Stimulated activated naive B cell treated with anti-CD40 and anti-IgM and Interleukin-4, amounts not matched to agents 10 μg/mL and 1 μg/mL and 100 μg/mL, for 72 hours (primary cell): ENCODE results near the gene AVPI1.
A peak's percentile ranks its signal among the peaks of the same experiment; 100 is the strongest.

Experiments
- ATAC-seq, 2 donors: fragments of 150-1000 bp; cut with Tn5 transposase; replicated peaks; 2 replicates each; pipeline ENCODE4 v1.10.0; 2021; ENCODE audit warnings: moderate library complexity in 1 of 2
- DNase-seq: peaks from one replicate; pipeline ENCODE4 v3.0.0; 2021
- H3K27ac Mint-ChIP-seq: one replicate; pipeline ENCODE4 v1.8.0; 2022; ENCODE audit warnings: mild to moderate bottlenecking, mixed read lengths
- H3K27me3 Mint-ChIP-seq, 2 donors: one replicate each; pipeline ENCODE4 v1.8.0; 2022; ENCODE audit warnings: mixed read lengths in 2 of 2
- H3K36me3 Mint-ChIP-seq, 2 donors: one replicate each; pipeline ENCODE4 v1.8.0; 2022; ENCODE audit warnings: mixed read lengths in 2 of 2, mild to moderate bottlenecking in 1 of 2
- H3K4me1 Mint-ChIP-seq, 2 donors: one replicate each; pipeline ENCODE4 v1.8.0; 2022; ENCODE audit warnings: mixed read lengths in 2 of 2, mild to moderate bottlenecking in 1 of 2
- H3K4me3 Mint-ChIP-seq, 2 donors: one replicate each; pipeline ENCODE4 v1.8.0; 2022; ENCODE audit warnings: mild to moderate bottlenecking in 2 of 2, mixed read lengths in 2 of 2, moderate library complexity in 1 of 2
- H3K9me3 Mint-ChIP-seq, 2 donors: one replicate each; pipeline ENCODE4 v1.8.0; 2022; ENCODE audit warnings: mixed read lengths in 2 of 2, mild to moderate bottlenecking in 1 of 2

Gene AVPI1, protein sequence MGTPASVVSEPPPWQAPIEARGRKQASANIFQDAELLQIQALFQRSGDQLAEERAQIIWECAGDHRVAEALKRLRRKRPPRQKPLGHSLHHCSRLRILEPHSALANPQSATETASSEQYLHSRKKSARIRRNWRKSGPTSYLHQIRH

GRCh38 chr10:97686962-97687784 is at the start of gene AVPI1:
AVPI1 (minus strand) TSS chr10:97687241; CDS start chr10:97679905, 7,336 bp downstream.
- no peaks in the 10 kb centered on the region for H3K27me3 Mint-ChIP-seq

DNA sequence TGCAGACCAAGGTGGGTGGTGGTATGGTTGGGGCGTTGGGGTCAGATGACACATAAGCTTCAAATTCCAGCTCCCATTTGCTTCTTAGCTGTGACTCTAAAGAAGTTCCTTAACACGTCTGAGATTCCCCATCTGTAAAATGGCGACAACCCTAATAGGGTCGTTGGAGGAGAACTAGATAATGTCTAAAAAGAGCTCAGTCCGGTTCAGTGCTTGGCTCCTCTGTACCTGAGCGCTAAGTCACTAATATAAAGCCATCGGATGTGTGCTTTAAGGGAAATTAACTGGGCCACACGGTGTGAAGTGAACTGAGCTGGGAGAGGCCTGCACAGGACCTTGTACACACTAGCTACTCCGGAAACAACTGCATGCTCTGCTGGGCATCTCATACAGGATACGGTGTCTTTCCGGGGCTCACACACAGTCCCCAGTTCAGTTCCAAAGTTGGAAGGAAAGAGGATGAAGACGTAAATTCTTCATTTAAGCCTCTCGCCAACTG is 49.4 kb upstream of the AVPI1 start:
- Mint-ChIP-seq H3K4me1 (peaks cover 44 to 49% of the 10 kb centered on the region in 2 donors), H3K36me3 (peaks cover 22 to 38% of the 10 kb centered on the region in 2 donors), H3K9me3 (peaks cover 4 to 8% of the 10 kb centered on the region in 2 donors), H3K27me3 (no peaks in the 10 kb centered on the region), H3K4me3 (peak overlapping the region; percentile 92 to 94), H3K27ac (peak overlapping the region; percentile 97)
- ATAC-seq: peak; percentile 36 to 40
- DNase-seq: no peak

More at GRCh38 chr10:97686962-97687784, at the start of gene AVPI1:
- Mint-ChIP-seq H3K9me3 (no peaks in the 10 kb centered on the region), H3K36me3 (no peaks in the 10 kb centered on the region), H3K27ac (peak within 1 kb of the TSS; percentile 85), H3K4me3 (peak within 1 kb of the TSS; percentile 86), H3K4me1 (peaks cover 9 to 11% of the 10 kb centered on the region in 2 donors)
- ATAC-seq (peak; percentile 91 to 93), DNase-seq (peak; percentile 93)

DNA sequence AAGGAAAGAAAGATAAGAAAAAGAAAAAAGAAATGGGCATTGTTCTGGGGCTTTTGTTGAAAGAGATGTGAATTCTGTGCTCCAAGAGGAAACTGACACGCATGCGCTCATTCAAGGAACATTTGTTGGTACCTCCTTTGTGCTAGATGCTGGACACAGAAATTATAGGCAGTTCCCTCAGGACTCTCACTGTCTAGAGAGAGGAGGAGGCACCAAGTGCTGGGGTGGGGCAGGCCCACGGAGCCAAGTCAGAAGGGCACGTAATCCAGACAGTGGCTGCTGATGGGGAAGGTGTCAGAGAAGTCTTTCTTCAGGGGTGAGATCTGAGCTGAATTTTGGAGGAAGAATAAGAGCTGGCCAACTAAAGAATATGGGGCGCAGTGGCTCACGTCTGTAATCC is 47.0 kb upstream of the AVPI1 start:
- Mint-ChIP-seq H3K9me3 (peaks cover 4 to 8% of the 10 kb centered on the region in 2 donors), H3K27me3 (peaks cover 4 to 8% of the 10 kb centered on the region in 2 donors), H3K27ac (no peak overlapping the region), H3K4me1 (peaks cover 27% of the 10 kb centered on the region in 2 donors), H3K36me3 (peaks cover 5 to 17% of the 10 kb centered on the region in 2 donors), H3K4me3 (no peak overlapping the region)
- ATAC-seq: no peak
- no peak for DNase-seq

- peaks cover 22 to 23% of the 10 kb centered on the region in 2 donors for H3K4me1 Mint-ChIP-seq
- H3K9me3 Mint-ChIP-seq: peaks cover 4 to 8% of the 10 kb centered on the region in 2 donors
- no peak overlapping the region for H3K27ac Mint-ChIP-seq
- peaks cover 6 to 10% of the 10 kb centered on the region in 2 donors for H3K27me3 Mint-ChIP-seq
- H3K36me3 Mint-ChIP-seq: peaks cover 5 to 13% of the 10 kb centered on the region in 2 donors
- no peak overlapping the region for H3K4me3 Mint-ChIP-seq
- ATAC-seq: no peak
- DNase-seq: no peak
These were observed 46.2 kb upstream of the AVPI1 start for GRCh38 chr10:97733256-97733655.

- Mint-ChIP-seq H3K36me3 (peaks cover 2 to 7% of the 10 kb centered on the region in 2 donors), H3K9me3 (peaks cover 4 to 8% of the 10 kb centered on the region in 2 donors), H3K27ac (no peak overlapping the region), H3K4me3 (no peak overlapping the region), H3K27me3 (peaks cover 6 to 10% of the 10 kb centered on the region in 2 donors), H3K4me1 (peaks cover 13 to 16% of the 10 kb centered on the region in 2 donors)
- DNase-seq: no peak
- ATAC-seq: no peak
These were observed 45.0 kb upstream of the AVPI1 start for GRCh38 chr10:97732052-97732359.

- no peak overlapping the region for H3K4me3 Mint-ChIP-seq
- peaks cover 4 to 8% of the 10 kb centered on the region in 2 donors for H3K9me3 Mint-ChIP-seq
- peak; percentile 47 to 50 for ATAC-seq
These were observed 44.5 kb upstream of the AVPI1 start for GRCh38 chr10:97731346-97732051.

GRCh38 chr10:97729014-97729413 is 42.0 kb upstream of the AVPI1 start:
- DNase-seq (no peak), ATAC-seq (no peak)
- Mint-ChIP-seq H3K4me1 (peaks cover 0 to 2% of the 10 kb centered on the region in 2 donors), H3K9me3 (no peaks in the 10 kb centered on the region), H3K27me3 (peaks cover 6 to 10% of the 10 kb centered on the region in 2 donors), H3K27ac (no peak overlapping the region), H3K4me3 (no peak overlapping the region), H3K36me3 (no peaks in the 10 kb centered on the region)

More at GRCh38 chr10:97731346-97732051, 44.5 kb upstream of the AVPI1 start:
- DNase-seq: no peak
- H3K27ac Mint-ChIP-seq: no peak overlapping the region
- H3K36me3 Mint-ChIP-seq: peaks cover 2 to 4% of the 10 kb centered on the region in 2 donors
- peaks cover 6 to 10% of the 10 kb centered on the region in 2 donors for H3K27me3 Mint-ChIP-seq
- H3K4me1 Mint-ChIP-seq: peaks cover 8 to 11% of the 10 kb centered on the region in 2 donors

- Mint-ChIP-seq H3K36me3 (no peaks in the 10 kb centered on the region), H3K4me3 (no peak overlapping the region), H3K27me3 (peaks cover 6 to 10% of the 10 kb centered on the region in 2 donors), H3K4me1 (peaks cover 0 to 2% of the 10 kb centered on the region in 2 donors), H3K27ac (no peak overlapping the region), H3K9me3 (no peaks in the 10 kb centered on the region)
- no peak for DNase-seq
- ATAC-seq: no peak
These were observed 39.7 kb upstream of the AVPI1 start for GRCh38 chr10:97726636-97727178.

DNA sequence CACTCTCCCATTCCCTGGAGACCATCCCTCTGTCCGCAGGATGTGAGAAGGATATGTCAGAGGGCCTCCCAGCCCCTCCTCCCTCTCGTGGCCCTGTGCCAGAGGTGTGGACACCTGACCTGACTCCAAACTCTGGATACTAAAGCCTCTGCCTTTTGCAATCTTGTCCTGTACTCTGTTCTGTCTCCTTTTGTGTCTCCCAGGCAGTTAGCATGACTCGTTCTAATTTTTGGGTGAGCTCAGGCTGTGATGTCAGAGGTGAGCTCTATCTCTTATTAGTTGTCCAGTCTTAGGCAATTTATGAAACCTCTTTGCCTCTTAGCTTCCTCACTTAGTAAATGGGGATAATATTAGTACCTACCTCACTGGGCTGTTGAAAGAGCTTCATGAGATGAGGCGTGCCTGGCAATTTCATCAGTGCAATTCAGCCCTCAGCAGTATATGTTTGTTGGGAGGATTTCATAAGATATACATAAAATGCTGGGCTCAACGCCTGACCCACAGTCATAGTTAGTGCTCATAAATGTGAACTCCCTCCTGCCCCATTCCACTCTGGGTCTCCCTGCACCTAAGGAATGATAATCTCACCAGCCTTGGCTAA is 37.4 kb upstream of the AVPI1 start:
- ATAC-seq: no peak

DNA sequence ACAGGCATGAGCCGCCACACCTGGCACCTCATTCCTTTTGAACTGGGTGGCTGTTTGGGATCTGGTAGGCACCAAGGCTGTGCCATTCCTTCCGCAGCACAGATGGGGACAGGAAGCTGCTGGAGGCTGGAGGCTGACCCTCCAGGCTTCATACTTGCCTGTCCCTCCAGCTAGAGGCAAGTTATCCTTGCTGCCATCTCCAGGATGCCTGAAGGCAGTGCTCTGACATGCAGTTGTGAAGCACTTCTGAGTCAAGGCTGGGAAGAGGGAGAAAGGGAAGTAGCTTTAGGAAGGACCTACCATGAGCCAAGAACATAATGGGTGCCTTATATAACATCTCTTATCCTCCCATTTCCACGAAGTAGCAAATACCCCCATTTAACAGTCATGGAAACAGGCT is 36.0 kb upstream of the AVPI1 start:
- Mint-ChIP-seq H3K4me3 (no peak overlapping the region), H3K36me3 (peaks cover 0 to under 1% of the 10 kb centered on the region in 2 donors), H3K27ac (no peak overlapping the region), H3K4me1 (no peaks in the 10 kb centered on the region), H3K9me3 (no peaks in the 10 kb centered on the region), H3K27me3 (peaks cover 0 to 6% of the 10 kb centered on the region in 2 donors)
- ATAC-seq: no peak
- no peak for DNase-seq

More for the DNA sequence above, 37.4 kb upstream of the AVPI1 start:
- H3K4me1 Mint-ChIP-seq: peaks cover 0 to 2% of the 10 kb centered on the region in 2 donors
- H3K4me3 Mint-ChIP-seq: no peak overlapping the region
- H3K36me3 Mint-ChIP-seq: no peaks in the 10 kb centered on the region
- no peak for DNase-seq
- H3K27ac Mint-ChIP-seq: no peak overlapping the region
- H3K9me3 Mint-ChIP-seq: no peaks in the 10 kb centered on the region
- peaks cover 5 to 6% of the 10 kb centered on the region in 2 donors for H3K27me3 Mint-ChIP-seq

- Mint-ChIP-seq H3K4me3 (no peak overlapping the region), H3K27me3 (peaks cover 0 to 12% of the 10 kb centered on the region in 2 donors), H3K36me3 (peaks cover 0 to 1% of the 10 kb centered on the region in 2 donors), H3K4me1 (no peaks in the 10 kb centered on the region), H3K9me3 (no peaks in the 10 kb centered on the region), H3K27ac (no peak overlapping the region)
- no peak for ATAC-seq
- no peak for DNase-seq
These were observed 35.1 kb upstream of the AVPI1 start for GRCh38 chr10:97721871-97722780.

- H3K4me1 Mint-ChIP-seq: peaks cover 0 to 5% of the 10 kb centered on the region in 2 donors
- no peaks in the 10 kb centered on the region for H3K9me3 Mint-ChIP-seq
- no peak overlapping the region for H3K4me3 Mint-ChIP-seq
- H3K27me3 Mint-ChIP-seq: peaks cover 0 to 12% of the 10 kb centered on the region in 2 donors
- ATAC-seq (no peak), DNase-seq (no peak)
- H3K27ac Mint-ChIP-seq: no peak overlapping the region
- peaks cover 0 to 1% of the 10 kb centered on the region in 2 donors for H3K36me3 Mint-ChIP-seq
These were observed 32.6 kb upstream of the AVPI1 start for GRCh38 chr10:97719602-97720001.

DNA sequence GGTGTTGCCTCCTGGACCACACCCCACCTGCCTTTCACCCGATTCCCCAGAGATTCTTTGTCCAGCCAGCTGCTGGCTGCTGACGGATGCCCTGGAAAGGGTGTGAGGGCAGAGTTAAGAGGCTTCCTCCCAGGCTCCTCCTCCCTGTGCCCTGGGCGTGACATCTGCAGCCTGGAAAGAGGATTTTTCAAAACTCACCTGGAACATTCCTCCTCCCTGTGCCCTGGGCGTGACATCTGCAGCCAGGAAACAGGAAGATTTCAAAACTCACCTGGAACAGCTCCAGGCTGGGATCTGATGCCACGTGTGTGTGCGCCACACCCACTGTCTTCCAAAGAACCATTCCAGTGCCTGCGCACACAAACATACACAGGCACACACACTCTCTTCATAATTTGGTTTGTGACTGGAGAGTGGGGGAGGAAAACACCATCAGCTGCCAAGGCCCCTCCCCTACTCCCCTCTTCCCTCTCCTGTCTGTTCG is 31.7 kb upstream of the AVPI1 start:
- Mint-ChIP-seq H3K27me3 (peaks cover 6 to 12% of the 10 kb centered on the region in 2 donors), H3K9me3 (no peaks in the 10 kb centered on the region), H3K36me3 (peaks cover 0 to 1% of the 10 kb centered on the region in 2 donors), H3K4me3 (no peak overlapping the region), H3K27ac (no peak overlapping the region), H3K4me1 (peaks cover 6 to 14% of the 10 kb centered on the region in 2 donors)
- DNase-seq: no peak
- no peak for ATAC-seq
